ENCODE data around the gene ZNF491.

ZNF491 gene

DNA sequence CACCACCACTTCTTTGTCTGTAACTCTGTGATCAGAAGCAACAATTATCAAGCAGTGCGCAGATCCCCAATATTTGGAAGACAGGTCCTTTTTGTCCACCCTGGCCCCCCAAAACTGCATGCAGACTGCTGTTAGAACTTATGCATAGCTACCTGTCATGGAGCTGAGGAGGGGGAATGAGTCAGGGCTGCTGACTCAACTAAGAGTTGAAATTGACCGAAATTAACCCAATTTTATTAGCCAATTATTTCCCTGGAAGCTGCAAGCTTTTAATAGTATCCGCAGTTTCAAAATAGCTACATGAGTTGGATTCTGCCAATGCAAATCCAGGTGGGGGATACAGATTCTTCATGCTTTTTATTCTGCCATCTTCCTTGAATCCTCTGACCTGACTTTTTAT lies 14.0 kb upstream of the ZNF491 start:
- Histone ChIP-seq H3K79me2 (ENCODE audit: insufficient read depth, low read length) (no peaks in the 10 kb centered on the region), H3K4me3 (ENCODE audit: low read length, poor library complexity, severe bottlenecking) (no peak overlapping the region), H3K4me2 (ENCODE audit: low read depth, low read length, poor library complexity, severe bottlenecking) (no peak overlapping the region), H2AFZ (ENCODE audit: low read length) (no peak overlapping the region), H3F3A (ENCODE audit: low read depth) (no peaks in the 10 kb centered on the region), H3K9ac (ENCODE audit: low read depth, low read length, poor library complexity, severe bottlenecking) (no peak overlapping the region), H3K36me3 (ENCODE audit: insufficient read depth, low read length) (peaks cover 27% of the 10 kb centered on the region), H3K9me2 (replicated peaks; ENCODE audit: low read depth, low read length) (no peaks in the 10 kb centered on the region), H3K9me3 (ENCODE audit: insufficient read depth, low read depth, low read length) (peaks cover 44% of the 10 kb centered on the region), H3K27me3 (ENCODE audit: insufficient read depth, low read length, poor library complexity, severe bottlenecking) (peaks cover 8% of the 10 kb centered on the region), H3K4me1 (ENCODE audit: insufficient read depth, low read length, poor library complexity, severe bottlenecking) (no peaks in the 10 kb centered on the region), H4K20me1 (ENCODE audit: insufficient read depth, low read length, poor library complexity, severe bottlenecking) (no peaks in the 10 kb centered on the region)
- TF ChIP-seq EZH2phosphoT487 (IDR thresholded peaks at IDR 0.05; ENCODE audit: borderline replicate concordance), result no peak
- no peak for TF ChIP-seq CTCF (conservative IDR thresholded peaks at IDR 0.05; ENCODE audit: low read length)

GRCh38 chr19:11787536-11787935 lies 10.8 kb upstream of the ZNF491 start:
- TF ChIP-seq EZH2phosphoT487 (IDR thresholded peaks at IDR 0.05; ENCODE audit: borderline replicate concordance) (no peak), CTCF (conservative IDR thresholded peaks at IDR 0.05; ENCODE audit: low read length) (no peak)
- no peaks in the 10 kb centered on the region for H4K20me1 ChIP-seq (ENCODE audit: insufficient read depth, low read length, poor library complexity, severe bottlenecking)
- H3K4me2 ChIP-seq (ENCODE audit: low read depth, low read length, poor library complexity, severe bottlenecking), result no peak overlapping the region
- H2AFZ ChIP-seq (ENCODE audit: low read length), result no peak overlapping the region
- no peaks in the 10 kb centered on the region for H3K36me3 ChIP-seq (ENCODE audit: insufficient read depth, low read length)
- H3K4me1 ChIP-seq (ENCODE audit: insufficient read depth, low read length, poor library complexity, severe bottlenecking), result no peaks in the 10 kb centered on the region
- H3K4me3 ChIP-seq (ENCODE audit: low read length, poor library complexity, severe bottlenecking), result no peak overlapping the region
- no peaks in the 10 kb centered on the region for H3K9me2 ChIP-seq (replicated peaks; ENCODE audit: low read depth, low read length)
- H3F3A ChIP-seq (ENCODE audit: low read depth), result no peaks in the 10 kb centered on the region
- H3K9ac ChIP-seq (ENCODE audit: low read depth, low read length, poor library complexity, severe bottlenecking), result no peak overlapping the region
- H3K79me2 ChIP-seq (ENCODE audit: insufficient read depth, low read length), result no peaks in the 10 kb centered on the region
- H3K9me3 ChIP-seq (ENCODE audit: insufficient read depth, low read depth, low read length), result peaks cover 14% of the 10 kb centered on the region; the same call in 1 of the 2 replicates
- no peaks in the 10 kb centered on the region for H3K27me3 ChIP-seq (ENCODE audit: insufficient read depth, low read length, poor library complexity, severe bottlenecking)

- Histone ChIP-seq H3K4me2 (ENCODE audit: low read depth, low read length, poor library complexity, severe bottlenecking) (no peak overlapping the region), H3K4me1 (ENCODE audit: insufficient read depth, low read length, poor library complexity, severe bottlenecking) (peaks cover 5% of the 10 kb centered on the region), H3K36me3 (ENCODE audit: insufficient read depth, low read length) (no peaks in the 10 kb centered on the region), H3K9ac (ENCODE audit: low read depth, low read length, poor library complexity, severe bottlenecking) (no peak overlapping the region), H3K79me2 (ENCODE audit: insufficient read depth, low read length) (no peaks in the 10 kb centered on the region), H4K20me1 (ENCODE audit: insufficient read depth, low read length, poor library complexity, severe bottlenecking) (no peaks in the 10 kb centered on the region), H3F3A (ENCODE audit: low read depth) (no peaks in the 10 kb centered on the region), H3K9me3 (ENCODE audit: insufficient read depth, low read depth, low read length) (no peaks in the 10 kb centered on the region), H3K27me3 (ENCODE audit: insufficient read depth, low read length, poor library complexity, severe bottlenecking) (no peaks in the 10 kb centered on the region), H3K4me3 (ENCODE audit: low read length, poor library complexity, severe bottlenecking) (no peak overlapping the region), H2AFZ (ENCODE audit: low read length) (no peak overlapping the region), H3K9me2 (replicated peaks; ENCODE audit: low read depth, low read length) (no peaks in the 10 kb centered on the region)
- TF ChIP-seq CTCF (conservative IDR thresholded peaks at IDR 0.05; ENCODE audit: low read length) (no peak), EZH2phosphoT487 (IDR thresholded peaks at IDR 0.05; ENCODE audit: borderline replicate concordance) (no peak)
These were observed 5.4 kb upstream of the ZNF491 start for GRCh38 chr19:11792942-11793341.
